ENCODE data around the gene ALKAL2. TPM values are rescaled to one million over a fixed set of nuclear protein-coding genes. Genes with fewer than 3 reads are reported as not detected.
A peak's percentile ranks its signal among the peaks of the same experiment; 100 is the strongest.

ALKAL2 gene
- total RNA-seq, 1 donor from 2014 or later, result not detected

DNA sequence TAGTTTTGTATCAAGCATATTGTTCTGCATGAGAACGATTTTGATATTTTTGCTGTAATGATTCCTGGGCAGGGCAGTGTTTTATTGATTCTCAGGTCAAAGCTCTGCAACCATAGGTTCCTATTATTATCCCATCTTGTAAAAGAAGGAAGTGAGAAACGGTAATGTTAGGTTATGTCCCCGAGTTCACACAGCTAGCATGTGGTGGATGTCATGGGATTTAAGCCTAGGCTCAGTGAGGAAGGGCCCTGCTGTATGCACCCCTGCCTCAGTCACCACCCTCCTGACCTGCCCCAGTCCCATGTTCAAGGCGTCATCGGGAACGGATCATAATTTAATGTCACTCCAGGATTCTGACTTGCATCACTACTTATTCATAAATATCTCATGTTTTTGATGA is 12.4 kb downstream of the ALKAL2 start:
- Histone ChIP-seq H3K36me3 (ENCODE audit: control insufficient read depth in 3 of 3, insufficient read depth in 3 of 3, low read length in 3 of 3) (peaks cover 17 to 50% (median 39%) of the 10 kb centered on the region in 3 donors), H3K9ac (ENCODE audit: low read depth in 1 of 3, low read length in 3 of 3) (no peak overlapping the region)

DNA sequence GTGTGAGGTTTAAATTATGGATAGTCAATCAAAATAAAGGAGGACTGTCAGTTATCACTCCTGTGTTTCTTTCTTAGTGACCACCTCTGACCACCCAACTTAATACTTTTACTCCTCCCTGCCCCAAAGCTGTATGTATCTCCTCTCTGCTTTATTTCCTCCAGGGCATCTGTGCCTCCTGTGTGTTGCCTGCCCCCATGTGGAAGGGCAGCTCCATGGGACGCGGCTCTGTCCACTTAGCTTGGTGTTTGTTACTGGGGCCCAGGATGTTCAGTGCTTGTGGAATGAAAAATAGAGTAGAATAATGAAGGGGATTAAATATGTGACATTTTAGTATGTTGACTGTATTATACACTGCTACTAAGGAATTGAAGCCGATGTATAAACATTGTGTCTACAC is 13.4 kb downstream of the ALKAL2 start:
- no peaks in the 10 kb centered on the region for H3K9me3 ChIP-seq (ENCODE audit: control insufficient read depth in 3 of 3, low read length in 3 of 3)
- H3K27me3 ChIP-seq (ENCODE audit: control insufficient read depth in 3 of 3, insufficient read depth in 3 of 3, low read length in 3 of 3), result no peaks in the 10 kb centered on the region
- no peak overlapping the region for H3K4me3 ChIP-seq (ENCODE audit: low read length in 3 of 3)
- no peak overlapping the region for H3K27ac ChIP-seq (ENCODE audit: low read depth, low read length)
- H3K36me3 ChIP-seq (ENCODE audit: control insufficient read depth in 3 of 3, insufficient read depth in 3 of 3, low read length in 3 of 3), result peaks cover 17 to 42% (median 32%) of the 10 kb centered on the region in 3 donors
- H3K9ac ChIP-seq (ENCODE audit: low read depth in 1 of 3, low read length in 3 of 3), result no peak overlapping the region
- H3K4me1 ChIP-seq (ENCODE audit: control insufficient read depth in 3 of 3, insufficient read depth in 3 of 3, low read length in 3 of 3), result peaks cover 3 to 5% (median 3%) of the 10 kb centered on the region in 3 donors

More for the DNA sequence above, 12.4 kb downstream of the ALKAL2 start:
- no peaks in the 10 kb centered on the region for H3K9me3 ChIP-seq (ENCODE audit: control insufficient read depth in 3 of 3, low read length in 3 of 3)
- peaks cover 0 to 3% (median 0%) of the 10 kb centered on the region in 3 donors for H3K4me1 ChIP-seq (ENCODE audit: control insufficient read depth in 3 of 3, insufficient read depth in 3 of 3, low read length in 3 of 3)
- no peaks in the 10 kb centered on the region for H3K27me3 ChIP-seq (ENCODE audit: control insufficient read depth in 3 of 3, insufficient read depth in 3 of 3, low read length in 3 of 3)
- H3K4me3 ChIP-seq (ENCODE audit: low read length in 3 of 3), result no peak overlapping the region
- H3K27ac ChIP-seq (ENCODE audit: low read depth, low read length), result no peak overlapping the region

DNA sequence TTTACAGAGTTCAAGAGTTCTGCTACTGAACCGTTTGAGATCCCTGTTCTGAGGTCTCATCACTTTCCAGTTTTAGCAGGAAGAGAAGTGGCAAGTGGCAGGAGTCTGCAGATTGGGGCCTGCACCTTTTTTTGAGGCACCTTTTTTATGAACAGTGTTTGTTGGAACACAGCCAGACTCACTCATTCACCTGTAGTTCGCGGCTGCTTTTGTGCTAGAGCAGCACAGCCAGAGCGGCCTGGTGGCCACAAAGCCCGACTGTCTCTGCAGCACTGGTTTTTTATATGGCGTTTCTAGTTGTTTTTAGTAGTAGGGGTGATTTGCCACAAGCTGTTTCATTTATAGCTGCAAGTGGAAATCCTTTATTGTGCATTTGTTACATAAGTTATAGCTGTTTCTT is 14.6 kb downstream of the ALKAL2 start:
- Histone ChIP-seq H3K36me3 (ENCODE audit: control insufficient read depth in 3 of 3, insufficient read depth in 3 of 3, low read length in 3 of 3) (peaks cover 14 to 32% (median 30%) of the 10 kb centered on the region in 3 donors), H3K9me3 (ENCODE audit: control insufficient read depth in 3 of 3, low read length in 3 of 3) (no peaks in the 10 kb centered on the region), H3K9ac (ENCODE audit: low read depth in 1 of 3, low read length in 3 of 3) (no peak overlapping the region)

DNA sequence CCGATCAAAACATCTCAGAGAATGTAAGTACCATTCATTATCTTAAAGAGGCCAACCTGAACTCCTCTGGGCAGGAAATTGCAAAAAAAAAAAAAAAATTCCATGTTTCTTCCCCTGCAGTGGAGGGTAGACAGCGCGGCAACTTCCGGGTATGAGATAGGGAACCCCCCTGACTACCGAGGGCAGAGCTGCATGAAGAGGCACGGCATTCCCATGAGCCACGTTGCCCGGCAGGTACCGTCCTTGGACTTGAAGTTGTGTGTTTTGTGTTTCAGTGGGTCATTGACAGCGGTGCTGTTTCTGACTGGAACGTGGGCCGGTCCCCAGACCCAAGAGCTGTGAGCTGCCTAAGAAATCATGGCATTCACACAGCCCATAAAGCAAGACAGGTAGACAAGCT is 16.0 kb downstream of the ALKAL2 start:
- no peaks in the 10 kb centered on the region for H3K9me3 ChIP-seq (ENCODE audit: control insufficient read depth in 3 of 3, low read length in 3 of 3)
- H3K4me1 ChIP-seq (ENCODE audit: control insufficient read depth in 3 of 3, insufficient read depth in 3 of 3, low read length in 3 of 3), result peaks cover 3 to 8% (median 3%) of the 10 kb centered on the region in 3 donors
- H3K27me3 ChIP-seq (ENCODE audit: control insufficient read depth in 3 of 3, insufficient read depth in 3 of 3, low read length in 3 of 3), result no peaks in the 10 kb centered on the region
- H3K4me3 ChIP-seq (ENCODE audit: low read length in 3 of 3), result no peak overlapping the region
- no peak overlapping the region for H3K9ac ChIP-seq (ENCODE audit: low read depth in 1 of 3, low read length in 3 of 3)
- peaks cover 5 to 18% (median 16%) of the 10 kb centered on the region in 3 donors for H3K36me3 ChIP-seq (ENCODE audit: control insufficient read depth in 3 of 3, insufficient read depth in 3 of 3, low read length in 3 of 3)
- no peak overlapping the region for H3K27ac ChIP-seq (ENCODE audit: low read depth, low read length)

More for the DNA sequence above, 14.6 kb downstream of the ALKAL2 start:
- Histone ChIP-seq H3K27ac (ENCODE audit: low read depth, low read length) (no peak overlapping the region), H3K4me3 (ENCODE audit: low read length in 3 of 3) (no peak overlapping the region), H3K27me3 (ENCODE audit: control insufficient read depth in 3 of 3, insufficient read depth in 3 of 3, low read length in 3 of 3) (no peaks in the 10 kb centered on the region), H3K4me1 (ENCODE audit: control insufficient read depth in 3 of 3, insufficient read depth in 3 of 3, low read length in 3 of 3) (peaks cover 3 to 8% (median 3%) of the 10 kb centered on the region in 3 donors)

DNA sequence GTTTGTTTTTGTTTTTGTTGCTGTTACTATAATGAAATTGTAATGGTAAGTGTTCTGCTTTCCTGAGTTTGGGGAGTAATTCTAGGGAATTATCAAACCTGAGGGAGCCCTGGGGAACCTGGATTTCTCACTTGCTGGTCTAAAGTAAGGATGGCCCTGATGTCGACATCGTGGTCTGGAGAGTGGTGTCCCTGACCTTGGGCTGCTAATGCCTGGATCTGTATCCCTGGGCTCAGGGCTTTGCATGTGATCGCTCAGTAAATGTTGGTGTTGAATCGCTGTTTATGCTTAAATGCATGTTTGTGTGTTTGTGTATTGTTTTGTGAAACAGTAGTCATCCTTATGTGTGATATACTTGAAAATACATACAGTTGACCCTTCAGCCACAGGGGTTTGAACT is 17.0 kb downstream of the ALKAL2 start:
- H3K4me1 ChIP-seq (ENCODE audit: control insufficient read depth in 3 of 3, insufficient read depth in 3 of 3, low read length in 3 of 3), result peaks cover 4 to 12% (median 6%) of the 10 kb centered on the region in 3 donors
- no peak overlapping the region for H3K4me3 ChIP-seq (ENCODE audit: low read length in 3 of 3)
- H3K9ac ChIP-seq (ENCODE audit: low read depth in 1 of 3, low read length in 3 of 3), result no peak overlapping the region
- H3K9me3 ChIP-seq (ENCODE audit: control insufficient read depth in 3 of 3, low read length in 3 of 3), result no peaks in the 10 kb centered on the region
- peaks cover 0 to 11% (median 8%) of the 10 kb centered on the region in 3 donors for H3K36me3 ChIP-seq (ENCODE audit: control insufficient read depth in 3 of 3, insufficient read depth in 3 of 3, low read length in 3 of 3)
- H3K27ac ChIP-seq (ENCODE audit: low read depth, low read length), result no peak overlapping the region
- no peaks in the 10 kb centered on the region for H3K27me3 ChIP-seq (ENCODE audit: control insufficient read depth in 3 of 3, insufficient read depth in 3 of 3, low read length in 3 of 3)

DNA sequence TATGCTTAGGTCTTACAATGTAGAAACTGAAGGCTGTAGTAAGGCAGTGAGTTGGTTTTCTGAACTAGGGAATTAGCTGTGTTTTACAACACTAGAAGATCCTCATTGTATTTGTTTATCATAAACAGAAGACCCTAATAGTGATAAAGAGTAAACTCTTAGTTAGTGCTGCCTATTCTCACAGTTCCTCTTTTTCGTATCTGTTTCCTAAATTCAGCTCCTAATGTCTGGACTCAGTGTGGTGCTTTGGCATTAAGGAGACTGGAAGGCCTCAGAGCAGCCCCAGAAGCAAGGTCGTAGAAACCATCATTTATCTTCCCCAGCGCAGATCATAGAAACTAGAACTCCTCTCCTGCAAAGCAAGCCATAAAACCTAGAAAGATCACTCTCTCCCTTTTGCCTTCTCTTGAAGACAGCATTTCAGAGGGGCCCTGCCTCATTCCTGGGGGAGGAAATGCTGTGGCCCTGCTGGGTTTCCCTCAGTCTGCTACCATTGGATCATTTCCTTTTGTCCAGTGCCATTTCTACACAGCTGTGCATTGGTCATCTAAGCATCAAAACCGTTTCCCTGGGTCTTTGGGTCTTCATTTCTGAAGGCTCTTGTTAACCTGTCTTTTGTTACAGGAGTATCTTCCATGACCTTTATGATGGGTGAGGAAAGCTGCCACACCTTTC is 18.4 kb downstream of the ALKAL2 start:
- peaks cover 9 to 16% (median 11%) of the 10 kb centered on the region in 3 donors for H3K4me1 ChIP-seq (ENCODE audit: control insufficient read depth in 3 of 3, insufficient read depth in 3 of 3, low read length in 3 of 3)
- H3K9me3 ChIP-seq (ENCODE audit: control insufficient read depth in 3 of 3, low read length in 3 of 3), result no peaks in the 10 kb centered on the region
- no peak overlapping the region for H3K27ac ChIP-seq (ENCODE audit: low read depth, low read length)
- no peak overlapping the region for H3K4me3 ChIP-seq (ENCODE audit: low read length in 3 of 3)
- no peak overlapping the region for H3K9ac ChIP-seq (ENCODE audit: low read depth in 1 of 3, low read length in 3 of 3)
- H3K27me3 ChIP-seq (ENCODE audit: control insufficient read depth in 3 of 3, insufficient read depth in 3 of 3, low read length in 3 of 3), result no peaks in the 10 kb centered on the region
- H3K36me3 ChIP-seq (ENCODE audit: control insufficient read depth in 3 of 3, insufficient read depth in 3 of 3, low read length in 3 of 3), result peaks cover 0 to 8% (median 5%) of the 10 kb centered on the region in 3 donors

DNA sequence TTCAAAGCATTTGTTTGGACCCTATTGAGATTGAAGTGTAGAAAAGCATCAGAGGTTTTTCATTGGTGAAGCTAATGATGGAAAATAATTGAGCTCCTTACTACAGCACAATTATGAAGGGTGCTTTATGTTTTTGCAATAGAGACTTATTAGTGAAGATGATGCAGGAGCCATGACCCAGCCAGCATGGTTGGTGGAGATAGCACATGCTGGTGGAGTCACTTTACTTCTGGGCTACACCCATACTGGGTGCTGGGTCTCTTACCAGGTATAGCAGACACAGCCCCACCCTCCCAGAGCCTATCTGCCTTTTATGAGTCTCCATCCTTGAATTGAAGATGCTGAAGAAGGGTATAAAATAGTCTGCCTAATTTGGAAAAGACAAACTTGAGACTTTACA is 19.6 kb downstream of the ALKAL2 start:
- Histone ChIP-seq H3K9ac (ENCODE audit: low read depth in 1 of 3, low read length in 3 of 3) (no peak overlapping the region), H3K4me1 (ENCODE audit: control insufficient read depth in 3 of 3, insufficient read depth in 3 of 3, low read length in 3 of 3) (peaks cover 14 to 25% (median 16%) of the 10 kb centered on the region in 3 donors), H3K27ac (ENCODE audit: low read depth, low read length) (no peak overlapping the region), H3K36me3 (ENCODE audit: control insufficient read depth in 3 of 3, insufficient read depth in 3 of 3, low read length in 3 of 3) (peaks cover 0 to 7% (median 5%) of the 10 kb centered on the region in 3 donors), H3K4me3 (ENCODE audit: low read length in 3 of 3) (no peak overlapping the region), H3K27me3 (ENCODE audit: control insufficient read depth in 3 of 3, insufficient read depth in 3 of 3, low read length in 3 of 3) (no peaks in the 10 kb centered on the region), H3K9me3 (ENCODE audit: control insufficient read depth in 3 of 3, low read length in 3 of 3) (no peaks in the 10 kb centered on the region)

DNA sequence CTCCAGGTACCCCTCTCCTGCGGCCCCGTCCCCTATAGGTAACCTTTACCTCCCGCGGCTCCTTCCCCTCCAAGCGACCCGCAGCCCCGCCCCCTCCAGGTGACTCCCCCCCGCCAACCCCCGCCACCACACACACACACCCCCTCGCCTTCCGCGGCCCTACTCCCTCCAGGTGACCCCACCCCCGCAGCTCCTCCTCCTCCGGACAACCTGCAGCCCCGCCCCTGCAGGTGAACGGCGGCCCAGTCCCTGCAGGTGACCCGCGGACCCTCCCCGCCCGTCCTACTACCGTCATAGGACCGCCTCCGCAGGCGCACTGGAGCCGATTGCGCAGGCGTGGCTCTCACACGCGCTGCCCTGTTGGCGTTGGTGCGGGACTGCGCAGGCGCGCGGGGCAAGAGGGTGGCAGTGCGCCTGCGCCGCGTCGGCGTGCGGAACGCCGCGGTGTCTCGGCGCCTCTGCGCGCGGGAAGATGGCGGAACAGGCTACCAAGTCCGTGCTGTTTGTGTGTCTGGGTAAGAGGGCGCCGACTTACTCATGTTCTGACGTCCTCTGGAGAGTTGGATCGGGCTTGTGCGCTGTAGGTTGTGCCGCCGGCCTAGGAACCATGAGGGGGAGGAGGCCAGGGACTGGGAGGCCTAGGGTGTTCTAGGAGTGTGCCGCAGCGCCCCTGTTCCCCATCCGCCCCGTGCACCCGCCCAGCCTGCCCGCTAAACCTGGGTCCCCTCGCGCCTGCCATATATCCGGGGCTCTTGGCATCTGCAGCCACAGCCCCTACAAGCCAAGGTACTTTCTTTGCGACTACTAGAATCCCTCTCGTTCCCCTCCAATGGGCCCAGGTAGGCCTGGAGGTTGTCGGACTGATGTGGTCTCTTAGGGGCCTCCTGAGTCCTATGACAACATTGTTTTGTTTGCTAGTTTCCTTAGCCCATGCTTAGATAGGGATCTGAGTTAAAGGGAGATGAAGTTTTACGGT is 23.1 kb downstream of the ALKAL2 start, which contains the start of gene ACP1:
Gene ACP1 (plus strand): TSS at position 455 of the 976 bp plus-strand sequence. CDS start 18 bp downstream, at position 473.
- H3K27me3 ChIP-seq (ENCODE audit: control insufficient read depth in 3 of 3, insufficient read depth in 3 of 3, low read length in 3 of 3), result no peaks in the 10 kb centered on the region
- H3K27ac ChIP-seq (ENCODE audit: low read depth, low read length), result peak within 1 kb of the TSS; percentile 42
- peak within 1 kb of the TSS; percentile 81 to 94 (median 93) for H3K9ac ChIP-seq (ENCODE audit: low read depth in 1 of 3, low read length in 3 of 3)
- no peaks in the 10 kb centered on the region for H3K9me3 ChIP-seq (ENCODE audit: control insufficient read depth in 3 of 3, low read length in 3 of 3)
- peak within 1 kb of the TSS; percentile 97 to 99 (median 99) for H3K4me3 ChIP-seq (ENCODE audit: low read length in 3 of 3)
- peaks cover 0 to 2% (median 2%) of the 10 kb centered on the region in 3 donors for H3K36me3 ChIP-seq (ENCODE audit: control insufficient read depth in 3 of 3, insufficient read depth in 3 of 3, low read length in 3 of 3)
- H3K4me1 ChIP-seq (ENCODE audit: control insufficient read depth in 3 of 3, insufficient read depth in 3 of 3, low read length in 3 of 3), result peaks cover 11 to 27% (median 17%) of the 10 kb centered on the region in 3 donors

DNA sequence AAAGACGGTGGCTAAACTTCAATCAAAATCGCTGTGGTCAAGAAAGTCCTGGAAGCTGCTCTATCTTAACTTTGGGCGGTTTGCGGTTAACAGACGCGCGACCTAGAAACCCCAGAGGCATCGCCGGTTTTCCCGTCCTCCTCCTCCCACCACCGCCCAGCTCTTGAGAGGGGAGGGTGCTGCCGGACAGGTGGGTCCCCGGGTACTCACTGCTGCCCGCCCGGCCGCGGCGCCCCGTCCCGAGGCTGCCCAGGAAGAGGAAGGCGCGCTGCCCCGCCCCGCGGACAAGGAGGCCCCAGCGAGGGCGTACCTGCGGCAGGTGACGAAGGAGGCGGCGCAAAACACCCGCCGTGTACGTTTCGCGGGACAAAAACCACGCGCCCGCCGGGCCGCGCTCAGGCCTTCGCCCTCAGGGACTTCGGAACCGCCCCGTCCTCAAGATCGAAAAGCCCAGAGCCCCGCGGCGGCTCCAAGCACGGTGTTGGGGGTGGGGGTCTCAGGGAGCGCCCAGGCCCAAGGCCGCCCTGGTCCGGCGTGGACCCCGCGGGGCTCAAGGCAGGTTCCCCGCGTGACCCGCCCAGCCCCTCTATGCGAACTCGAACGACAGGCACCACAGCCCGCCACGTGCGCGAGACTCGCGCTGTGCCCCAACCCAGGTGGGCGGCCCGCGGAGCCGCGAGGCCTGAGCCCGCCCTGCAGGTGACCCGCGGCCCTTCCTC is 24.0 kb downstream of the ALKAL2 start, which contains the start of gene SH3YL1:
Gene SH3YL1 (minus strand): TSS at position 259 of the 719 bp plus-strand sequence. CDS start 48 bp downstream, at position 211.
- peaks cover 11 to 20% (median 14%) of the 10 kb centered on the region in 3 donors for H3K4me1 ChIP-seq (ENCODE audit: control insufficient read depth in 3 of 3, insufficient read depth in 3 of 3, low read length in 3 of 3)
- peak within 1 kb of the TSS; percentile 42 for H3K27ac ChIP-seq (ENCODE audit: low read depth, low read length)
- H3K27me3 ChIP-seq (ENCODE audit: control insufficient read depth in 3 of 3, insufficient read depth in 3 of 3, low read length in 3 of 3), result no peaks in the 10 kb centered on the region
- H3K9me3 ChIP-seq (ENCODE audit: control insufficient read depth in 3 of 3, low read length in 3 of 3), result no peaks in the 10 kb centered on the region
- H3K9ac ChIP-seq (ENCODE audit: low read depth in 1 of 3, low read length in 3 of 3), result peak within 1 kb of the TSS; percentile 81 to 94 (median 93)
- peaks cover 0 to 2% (median 2%) of the 10 kb centered on the region in 3 donors for H3K36me3 ChIP-seq (ENCODE audit: control insufficient read depth in 3 of 3, insufficient read depth in 3 of 3, low read length in 3 of 3)
- H3K4me3 ChIP-seq (ENCODE audit: low read length in 3 of 3), result peak within 1 kb of the TSS; percentile 97 to 99 (median 99)

Data from skeletal muscle tissue (tissue), 4 donors.